ENCODE data around the gene RAB11FIP3. TPM values are rescaled to one million over a fixed set of nuclear protein-coding genes. Genes with fewer than 3 reads are reported as not detected.

The RAB11FIP3 gene
- total and polyA plus RNA-seq, 10 of the 15 experiments (the other 5 are each of a cell fraction or from before 2014, with no cell fraction given) = 1.2 to 27.3 (median 7.7) TPM

- TF ChIP-seq POU2F2 (IDR thresholded peaks at IDR 0.05; ENCODE audit: borderline replicate concordance, low read depth, low read length) (0 out of 3 replicates have a peak, but pooled peaks have one; percentile 9), RB1 (IDR thresholded peaks at IDR 0.05; ENCODE audit: borderline replicate concordance) (no peak), REST (IDR thresholded peaks at IDR 0.05; ENCODE audit: low read depth, low read length) (no peak), ZNF24 (IDR thresholded peaks at IDR 0.05) (0 out of 2 replicates have a peak, but pooled peaks have one; percentile 5), PAX5 (IDR thresholded peaks at IDR 0.05; ENCODE audit: borderline replicate concordance, low read depth, low read length) (0 out of 2 replicates have a peak, but pooled peaks have one; percentile 40), RUNX3 (IDR thresholded peaks at IDR 0.05; ENCODE audit: low read length) (peak; percentile 57; the same call in 1 of the 2 replicates), BCL3 (IDR thresholded peaks at IDR 0.05; ENCODE audit: borderline replicate concordance, insufficient read depth, low read depth, low read length, poor library complexity, severe bottlenecking) (no peak), JUNB (IDR thresholded peaks at IDR 0.05) (peak; percentile 75), E2F4 (IDR thresholded peaks at IDR 0.05; ENCODE audit: low read depth, low read length) (no peak), NFXL1 (IDR thresholded peaks at IDR 0.05; ENCODE audit: borderline replicate concordance) (0 out of 2 replicates have a peak, but pooled peaks have one; percentile 23), BACH1 (IDR thresholded peaks at IDR 0.05; ENCODE audit: borderline replicate concordance) (no peak; the same call in 1 of the 2 replicates), PKNOX1 (IDR thresholded peaks at IDR 0.05) (peak; percentile 57; the same call in 1 of the 2 replicates), NRF1 (conservative IDR thresholded peaks at IDR 0.05; ENCODE audit: low read depth, low read length) (no peak), ZNF622 (IDR thresholded peaks at IDR 0.05) (no peak), CUX1 (IDR thresholded peaks at IDR 0.05; ENCODE audit: insufficient replicate concordance, low read depth, low read length) (no peak), NFIC (IDR thresholded peaks at IDR 0.05; ENCODE audit: low read depth, low read length) (no peak), CHD1 (IDR thresholded peaks at IDR 0.05; ENCODE audit: low read depth, low read length) (peak; percentile 84; the same call in 1 of the 2 replicates)
Measured at GRCh38 chr16:525520-526180, 100.2 kb downstream of the RAB11FIP3 start (continued).
